Fibroblast of lung (primary cell): ENCODE data around the gene SEMA4B.

ENCODE experiments used
- CTCF ChIP-seq, 2 donors: IDR thresholded peaks in 1 of 2; conservative IDR thresholded peaks in 1 of 2; 1 replicate in 1 of 2; 2 replicates in 1 of 2; pipeline ENCODE4 v1.5.1; 2011 to 2012; ENCODE audit warnings: low read length in 2 of 2, control low read depth in 1 of 2, inconsistent platforms in 1 of 2, low read depth in 1 of 2, mild to moderate bottlenecking in 1 of 2
- EZH2 ChIP-seq: IDR thresholded peaks from 2 replicates; pipeline ENCODE4 v1.5.1; 2012; ENCODE audit warnings: low read length, control low read depth, mild to moderate bottlenecking; ENCODE audit errors: missing control alignments

- TF ChIP-seq CTCF (conservative IDR thresholded peaks at IDR 0.05 in 1 of 2, IDR thresholded peaks at IDR 0.05 in 1 of 2; ENCODE audit: low read depth in 1 of 2, low read length in 2 of 2), result no peak
- TF ChIP-seq EZH2, result no peak
Measured at GRCh38 chr15:90203922-90204321, 2.8 kb downstream of the SEMA4B start.
